ENCODE measurements around the gene CYP2R1.

Gene CYP2R1

DNA sequence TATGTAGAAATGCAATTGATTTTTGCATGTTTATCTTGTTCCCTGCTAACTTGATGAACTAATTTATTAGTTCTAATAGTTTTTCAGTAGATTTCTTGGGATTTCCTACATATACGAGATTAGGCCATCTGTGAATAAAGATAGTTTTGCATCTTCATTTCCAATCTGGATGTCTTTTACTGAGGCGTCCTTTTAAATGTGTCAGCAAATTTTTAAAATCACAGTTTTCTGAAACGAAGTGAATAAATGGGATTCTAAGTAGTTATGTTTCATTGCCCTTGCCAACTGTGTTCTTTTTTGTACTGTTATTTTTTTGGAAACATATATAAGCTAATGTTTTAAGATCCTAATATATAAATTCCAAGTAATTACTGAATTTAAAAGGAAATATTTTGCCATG is 50.0 kb downstream of the CYP2R1 start:
- TF ChIP-seq, protein P1, sequence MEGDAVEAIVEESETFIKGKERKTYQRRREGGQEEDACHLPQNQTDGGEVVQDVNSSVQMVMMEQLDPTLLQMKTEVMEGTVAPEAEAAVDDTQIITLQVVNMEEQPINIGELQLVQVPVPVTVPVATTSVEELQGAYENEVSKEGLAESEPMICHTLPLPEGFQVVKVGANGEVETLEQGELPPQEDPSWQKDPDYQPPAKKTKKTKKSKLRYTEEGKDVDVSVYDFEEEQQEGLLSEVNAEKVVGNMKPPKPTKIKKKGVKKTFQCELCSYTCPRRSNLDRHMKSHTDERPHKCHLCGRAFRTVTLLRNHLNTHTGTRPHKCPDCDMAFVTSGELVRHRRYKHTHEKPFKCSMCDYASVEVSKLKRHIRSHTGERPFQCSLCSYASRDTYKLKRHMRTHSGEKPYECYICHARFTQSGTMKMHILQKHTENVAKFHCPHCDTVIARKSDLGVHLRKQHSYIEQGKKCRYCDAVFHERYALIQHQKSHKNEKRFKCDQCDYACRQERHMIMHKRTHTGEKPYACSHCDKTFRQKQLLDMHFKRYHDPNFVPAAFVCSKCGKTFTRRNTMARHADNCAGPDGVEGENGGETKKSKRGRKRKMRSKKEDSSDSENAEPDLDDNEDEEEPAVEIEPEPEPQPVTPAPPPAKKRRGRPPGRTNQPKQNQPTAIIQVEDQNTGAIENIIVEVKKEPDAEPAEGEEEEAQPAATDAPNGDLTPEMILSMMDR (IDR thresholded peaks at IDR 0.05; ENCODE audit: low read depth, low read length), result no peak
- no peak overlapping the region for H3K4me3 ChIP-seq (ENCODE audit: low read depth, low read length)
- no peaks in the 10 kb centered on the region for H3K9me3 ChIP-seq (ENCODE audit: severe bottlenecking)
- H3K36me3 ChIP-seq, result no peaks in the 10 kb centered on the region
- no peak for DNase-seq
- no peak overlapping the region for H3K27ac ChIP-seq
- no peaks in the 10 kb centered on the region for H3K27me3 ChIP-seq (ENCODE audit: insufficient read depth, low read depth, severe bottlenecking)

DNA sequence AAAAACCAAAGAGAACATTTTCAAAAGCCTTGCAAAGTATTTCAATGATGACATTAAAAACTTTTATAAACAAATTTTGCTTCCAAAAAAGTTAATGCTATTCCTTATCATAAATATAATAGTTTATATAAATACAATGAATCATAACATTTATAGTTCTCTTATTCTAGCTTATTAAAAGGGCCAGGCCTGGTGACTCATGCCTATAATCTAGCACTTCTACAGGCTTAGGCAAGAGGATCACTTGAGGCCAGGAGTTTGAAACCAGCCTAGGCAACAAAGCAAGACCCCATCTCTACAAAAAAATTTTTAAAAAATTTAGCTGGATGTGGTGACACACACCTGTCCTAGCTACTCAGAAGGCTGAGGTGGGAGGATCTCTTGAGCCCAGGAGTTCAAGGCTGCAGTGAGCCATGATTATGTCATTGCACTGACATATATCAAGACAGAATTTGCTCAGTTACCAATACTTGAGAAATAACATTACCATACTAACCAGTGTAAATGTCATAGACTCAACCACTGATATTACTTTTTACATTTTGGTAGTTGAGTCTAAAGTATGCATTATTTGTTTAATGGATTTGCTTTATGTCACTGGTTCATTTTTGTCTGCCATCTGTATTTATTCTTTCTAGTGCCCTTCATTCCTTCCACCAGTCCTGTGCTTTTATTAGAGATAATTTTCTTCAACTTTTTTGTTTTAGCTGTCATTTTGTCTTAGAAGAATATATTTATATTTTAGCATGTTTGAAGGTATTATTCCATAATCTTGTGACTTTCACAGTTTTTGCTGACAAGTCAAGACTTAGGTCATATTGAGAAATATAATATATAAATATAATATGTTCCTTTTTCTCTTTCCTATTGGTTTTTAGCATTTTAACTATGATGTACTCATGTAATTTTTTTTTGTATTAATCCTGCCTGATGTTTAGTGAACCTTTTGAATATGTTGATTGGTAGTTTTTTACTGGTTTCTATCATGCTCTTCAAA is 56.2 kb downstream of the CYP2R1 start:
- no peak overlapping the region for H3K4me3 ChIP-seq (ENCODE audit: low read depth, low read length)
- H3K9me3 ChIP-seq (ENCODE audit: severe bottlenecking), result no peaks in the 10 kb centered on the region
- DNase-seq, result no peak
- TF ChIP-seq, protein P1 (IDR thresholded peaks at IDR 0.05; ENCODE audit: low read depth, low read length), result no peak
- H3K27ac ChIP-seq, result no peak overlapping the region
- no peaks in the 10 kb centered on the region for H3K27me3 ChIP-seq (ENCODE audit: insufficient read depth, low read depth, severe bottlenecking)
- no peaks in the 10 kb centered on the region for H3K36me3 ChIP-seq
